Measurements from ENCODE around the gene TH.
"Not testable (repeated sequence)": the region's sequence is repeated elsewhere in the genome, so short reads cannot be mapped to it uniquely, and the experiment has no call there.

Gene TH

GRCh38 chr11:2127482-2128129 is 44.0 kb downstream of the TH start:
- DNase-seq = no peak

GRCh38 chr11:2126520-2127085 is 45.0 kb downstream of the TH start:
- DNase-seq = no peak

DNA sequence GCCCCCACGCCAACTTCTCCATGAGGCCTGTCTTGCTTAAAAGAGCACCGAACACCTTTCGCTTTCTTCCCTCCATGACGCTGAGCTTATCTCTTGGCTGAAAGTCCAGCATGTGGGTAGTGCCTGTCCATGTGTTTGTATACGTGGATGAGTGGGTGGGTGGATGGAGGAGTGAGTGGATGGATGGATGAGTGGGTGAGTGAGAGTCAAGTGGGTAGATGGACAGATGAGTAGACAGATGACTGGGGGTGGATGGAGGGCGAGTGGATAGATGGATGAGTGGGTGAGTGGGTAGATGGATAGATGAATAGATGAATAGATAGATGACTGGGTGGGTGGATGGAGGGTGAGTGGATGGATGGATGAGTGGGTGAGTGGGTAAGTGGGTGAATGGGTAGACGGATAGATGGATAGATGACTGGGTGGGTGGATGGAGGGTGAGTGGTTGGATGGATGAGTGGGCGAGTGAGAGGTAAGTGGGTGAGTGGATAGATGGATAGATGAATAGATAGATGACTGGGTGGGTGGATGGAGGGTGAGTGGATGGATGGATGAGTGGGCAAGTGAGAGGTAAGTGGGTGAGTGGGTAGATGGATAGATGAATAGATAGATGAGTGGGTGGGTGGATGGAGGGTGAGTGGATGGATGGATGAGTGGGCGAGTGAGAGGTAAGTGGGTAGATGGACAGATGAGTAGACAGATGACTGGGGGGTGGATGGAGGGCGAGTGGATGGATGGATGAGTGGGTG is 46.7 kb downstream of the TH start:
- DNase-seq = not testable (repeated sequence)

DNA sequence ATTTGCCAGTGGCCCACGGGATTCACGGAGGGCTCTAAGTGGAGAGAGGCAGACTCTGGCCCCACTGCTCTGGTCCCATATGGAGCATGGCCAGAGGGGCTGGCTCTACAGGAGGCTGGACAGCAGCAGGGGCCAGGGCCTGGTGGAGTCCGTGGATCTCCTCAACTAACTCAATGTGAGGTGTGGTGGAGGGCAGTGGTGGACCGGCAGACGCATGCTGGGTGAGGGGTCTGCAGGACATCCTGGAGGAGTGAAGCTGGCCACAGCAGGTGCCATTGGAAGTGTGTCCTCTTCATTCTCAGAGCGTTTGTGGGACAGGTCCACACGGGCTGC is 48.0 kb downstream of the TH start:
- no peak for DNase-seq

GRCh38 chr11:2122907-2123627 is 48.5 kb downstream of the TH start:
- DNase-seq = no peak

DNA sequence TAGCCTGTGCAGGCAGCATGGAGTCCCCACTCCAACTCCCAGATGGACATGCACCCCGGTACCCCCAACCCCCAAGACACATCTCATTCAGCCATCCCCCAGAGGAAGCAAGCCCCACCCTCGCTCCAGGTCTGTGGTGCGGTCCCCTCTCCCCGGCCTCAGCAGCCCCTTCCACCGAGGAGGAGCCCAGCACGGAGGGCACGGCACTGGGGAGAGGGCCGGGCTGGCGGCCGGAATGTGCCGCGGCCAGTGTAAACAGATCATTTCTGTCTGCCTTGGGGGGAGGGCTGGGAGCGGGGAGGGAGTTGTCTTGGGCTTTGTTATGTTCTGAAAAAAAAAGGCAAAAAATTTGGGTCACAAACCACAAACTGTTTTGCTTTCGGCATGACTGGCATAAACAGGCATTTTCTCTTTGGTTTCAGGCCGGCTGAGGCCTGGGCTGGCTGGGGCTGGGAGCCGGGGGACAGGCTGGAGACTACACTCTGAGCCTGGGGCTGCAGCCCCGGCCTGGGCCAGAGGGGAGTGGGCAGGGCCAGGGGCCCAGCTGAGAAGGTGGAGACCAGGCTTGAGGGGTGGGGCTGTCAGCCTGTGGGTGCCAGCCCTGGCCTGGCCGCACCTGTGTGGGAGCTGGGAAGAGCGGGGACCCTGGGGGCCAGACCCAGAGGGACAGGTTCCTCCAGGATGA is 49.3 kb downstream of the TH start:
- DNase-seq = no peak

DNA sequence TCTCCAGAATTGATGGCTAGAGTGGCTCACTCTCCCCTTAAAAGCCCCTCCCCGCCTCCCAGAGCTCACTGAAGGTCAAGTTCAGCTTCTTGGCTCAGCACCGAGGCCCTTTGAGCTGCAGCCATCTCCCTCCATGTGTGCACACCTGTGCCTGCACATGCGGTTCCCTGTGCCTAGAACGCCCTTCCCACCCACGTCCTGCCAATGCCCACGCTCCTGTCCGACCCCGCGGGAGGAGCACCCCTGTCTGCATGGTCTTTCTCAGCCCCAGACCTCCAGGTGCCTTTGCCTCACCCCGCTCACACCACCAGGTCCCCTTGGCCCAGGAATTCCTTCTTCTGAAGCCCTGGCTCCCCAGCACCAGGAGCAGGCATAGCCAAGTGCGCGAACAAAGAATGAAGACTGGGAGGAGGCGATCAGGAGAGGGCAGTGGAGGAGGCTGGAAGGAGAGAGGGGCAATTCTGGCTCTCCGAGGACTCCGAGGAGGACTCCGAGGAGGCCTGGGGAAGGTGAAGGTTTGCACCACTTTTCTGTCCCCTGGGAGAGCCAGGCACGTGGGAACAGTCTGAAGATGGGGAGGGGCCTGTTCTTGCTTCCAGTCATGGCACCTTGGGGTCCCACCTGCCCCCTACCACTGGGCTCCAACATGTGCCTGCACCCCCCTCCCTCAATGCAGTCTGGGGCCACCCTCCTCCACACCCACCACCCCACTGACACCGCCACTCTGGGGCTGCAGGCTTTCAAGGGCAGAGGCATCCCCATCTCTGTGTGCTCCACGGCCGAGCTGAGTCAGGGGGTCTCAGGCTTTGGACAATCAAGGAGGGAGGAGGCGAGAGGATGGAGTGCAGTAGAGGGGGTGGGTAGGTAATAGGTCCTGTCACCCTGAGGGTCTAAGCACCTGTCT is 50.1 kb downstream of the TH start:
- no peak for DNase-seq

- DNase-seq = no peak
Measured at GRCh38 chr11:2120359-2121100, 51.1 kb downstream of the TH start.

DNA sequence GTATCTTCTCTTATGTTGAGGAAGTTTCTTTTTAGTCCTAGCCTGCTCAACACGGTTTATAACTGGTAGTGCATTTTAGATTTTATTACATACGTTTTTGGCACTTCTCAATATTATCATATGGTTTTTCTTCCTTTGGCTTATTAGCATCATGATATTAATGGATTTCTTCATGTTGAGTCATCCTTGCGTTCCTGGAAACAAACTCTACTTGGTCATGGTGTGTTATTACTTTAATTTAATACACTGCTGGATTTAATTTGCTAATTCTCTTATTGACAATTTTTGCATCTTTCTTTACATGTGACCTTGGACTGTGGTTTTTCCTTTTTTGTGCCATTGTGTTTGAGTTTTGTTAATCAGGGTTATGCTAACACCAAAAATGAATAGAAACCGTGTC is 52.9 kb downstream of the TH start:
- DNase-seq = no peak

DNA sequence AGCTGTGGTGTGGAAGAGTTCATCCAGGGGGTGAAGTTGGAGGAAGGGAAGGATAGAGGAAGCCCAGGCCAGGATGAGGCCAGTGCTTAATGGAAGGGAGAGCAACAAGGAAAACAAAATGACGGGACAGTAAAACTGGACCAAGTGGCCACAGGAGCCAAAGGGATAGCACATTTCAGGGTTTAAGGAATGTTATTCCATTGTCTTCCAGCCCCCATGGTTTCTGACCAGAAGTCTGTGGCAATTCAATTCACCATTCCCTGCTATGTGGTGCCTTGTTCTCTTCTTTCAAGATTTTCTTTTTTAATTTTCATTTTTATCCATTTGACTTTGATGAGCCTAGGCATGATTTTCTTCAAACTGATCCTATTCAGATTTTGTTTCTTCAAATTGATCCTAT is 54.9 kb downstream of the TH start:
- DNase-seq = no peak

DNA sequence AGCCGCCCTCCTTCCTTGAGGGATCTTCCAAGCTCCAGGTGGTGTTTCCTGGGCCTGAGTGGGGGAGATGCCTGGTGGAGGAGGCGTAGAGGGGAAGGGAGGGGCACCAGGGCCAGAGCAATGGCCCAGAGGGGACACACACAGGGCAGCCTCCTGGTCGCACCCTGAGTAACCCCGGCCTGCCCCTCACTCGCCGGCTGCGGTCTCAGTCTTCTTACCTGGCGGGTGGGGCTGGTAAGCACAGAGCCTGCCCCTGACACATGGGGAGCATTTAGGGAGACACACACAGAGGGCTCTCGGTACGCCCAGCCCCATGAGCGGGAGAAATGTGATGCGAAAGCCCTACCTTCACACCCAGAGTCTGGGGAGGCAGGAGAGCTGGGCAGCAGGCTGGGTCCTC is 56.3 kb downstream of the TH start:
- DNase-seq = no peak

DNA sequence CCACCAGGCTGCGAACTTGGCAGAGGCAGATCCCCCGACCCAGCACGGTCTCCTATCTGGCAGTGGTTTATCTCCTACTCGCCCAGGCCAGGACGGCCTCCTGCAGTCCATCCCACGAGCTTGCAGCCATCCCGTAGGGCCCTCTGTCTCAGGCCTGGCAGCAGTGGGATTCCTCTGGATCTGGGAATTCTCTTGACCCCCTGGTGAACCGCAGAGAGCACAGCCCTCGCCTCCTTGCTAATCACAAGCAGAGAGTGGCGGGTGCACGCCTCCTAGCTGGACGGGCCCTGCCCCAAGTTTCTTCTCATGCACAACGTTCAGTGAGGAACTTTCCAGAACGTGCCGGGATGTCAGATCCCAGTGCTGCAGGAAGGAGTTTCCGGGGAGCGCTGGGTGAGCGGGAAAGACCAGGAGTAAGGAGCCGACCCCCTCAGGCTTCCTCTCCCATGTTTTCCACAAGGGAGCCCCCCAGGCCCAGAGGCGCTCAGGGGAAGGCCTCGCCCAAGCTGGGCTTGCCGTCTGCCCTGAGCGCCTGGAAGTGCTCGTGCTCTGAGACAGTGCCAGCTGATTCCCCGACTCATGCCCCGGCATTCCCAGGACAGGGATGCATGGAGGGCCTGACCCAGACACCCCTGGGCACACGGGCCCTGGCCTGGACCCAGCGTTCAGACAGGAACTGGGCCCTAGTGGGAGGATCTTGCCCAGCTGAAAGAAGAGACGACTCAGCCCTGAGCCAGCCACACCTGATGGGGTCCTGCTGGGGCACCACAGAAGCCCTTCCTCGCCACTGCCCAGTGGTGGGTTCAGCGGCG is 57.0 kb downstream of the TH start:
- DNase-seq = no peak
